ENCODE data around the gene CILP.

- TF ChIP-seq CTCF (IDR thresholded peaks at IDR 0.05 in 2 of 3, conservative IDR thresholded peaks at IDR 0.05 in 1 of 3; ENCODE audit: borderline replicate concordance in 1 of 3, insufficient read depth in 1 of 3, low read depth in 2 of 3, low read length in 2 of 3): no peak
- no peak for TF ChIP-seq POLR2A (IDR thresholded peaks at IDR 0.05; ENCODE audit: borderline replicate concordance, extremely low read depth, insufficient read depth, insufficient read length)
- no peak for TF ChIP-seq REST (IDR thresholded peaks at IDR 0.05; ENCODE audit: low read depth)
- no peak for TF ChIP-seq SRF (IDR thresholded peaks at IDR 0.05; ENCODE audit: low read depth)
- TF ChIP-seq JUND (IDR thresholded peaks at IDR 0.05): no peak
- TF ChIP-seq ZFX (IDR thresholded peaks at IDR 0.05): no peak
- TF ChIP-seq MAX (IDR thresholded peaks at IDR 0.05): no peak
- no peak for TF ChIP-seq EZH2 (IDR thresholded peaks at IDR 0.05)
- no peak for TF ChIP-seq YY1 (IDR thresholded peaks at IDR 0.05; ENCODE audit: extremely low read depth, insufficient replicate concordance, low read depth, low read length)
- TF ChIP-seq POLR2AphosphoS5 (IDR thresholded peaks at IDR 0.05; ENCODE audit: low read depth, low read length): no peak
- no peak for TF ChIP-seq RAD21 (IDR thresholded peaks at IDR 0.05; ENCODE audit: low read depth)
Observed at GRCh38 chr15:65221697-65222096, 10.4 kb upstream of the CILP start.
